H1 (cell line): ENCODE measurements around the gene YWHAE. TPM values are rescaled to one million over a fixed set of nuclear protein-coding genes. Genes with fewer than 3 reads are reported as not detected.

Source experiments
- CTCF ChIA-PET: fragments of 300-600 bp; sonication (Branson Sonifier 250); formaldehyde crosslinking; loops from one replicate; lab custom pipeline; 2021; ENCODE audit not compliant: partially characterized antibody; lab: Charles Lee
- POLR2A ChIA-PET: fragments of 300-600 bp; sonication (Branson Sonifier 250); formaldehyde crosslinking; loops from one replicate; lab custom pipeline; 2021; ENCODE audit warnings: inconsistent platforms; ENCODE audit not compliant: partially characterized antibody; lab: Charles Lee
- DNase-seq, 2 experiments: peaks; one replicate each; pipeline versions ENCODE4 v3.0.0 to v3.0.0-alpha.2; 2010 to 2022; ENCODE audit warnings: low spot score in 2 of 2, low read depth in 1 of 2, mixed read lengths in 1 of 2
- FAIRE-seq: peaks from 2 replicates; lab custom pipeline; 2011; peaks lifted over from hg19 to GRCh38; lab: Jason Lieb, UNC
- H2AFZ ChIP-seq: 2 replicates; pipeline ENCODE4 v1.8.1; 2012; ENCODE audit warnings: low read length, inconsistent platforms
- H2AK5ac ChIP-seq: 2 replicates; pipeline ENCODE4 v1.6.1; 2013; ENCODE audit warnings: low read depth, low read length
- H2BK120ac ChIP-seq: replicated peaks from 2 replicates; pipeline ENCODE3; 2013; ENCODE audit warnings: low read depth, low read length, inconsistent platforms
- H2BK12ac ChIP-seq: 2 replicates; pipeline ENCODE4 v1.6.1; 2013; ENCODE audit warnings: low read depth, low read length
- H2BK15ac ChIP-seq: 2 replicates; pipeline ENCODE4 v1.6.1; 2013; ENCODE audit warnings: low read length
- H2BK20ac ChIP-seq: 2 replicates; pipeline ENCODE4 v1.6.1; 2013; ENCODE audit warnings: low read length
- H2BK5ac ChIP-seq: 2 replicates; pipeline ENCODE4 v1.6.1; 2013; ENCODE audit warnings: low read depth, low read length
- H3K14ac ChIP-seq: 2 replicates; pipeline ENCODE4 v1.6.1; 2013; ENCODE audit warnings: inconsistent platforms; ENCODE audit not compliant: insufficient read length
- H3K18ac ChIP-seq: 2 replicates; pipeline ENCODE4 v1.6.1; 2013; ENCODE audit warnings: low read length; ENCODE audit errors: extremely low read depth
- H3K23ac ChIP-seq: 2 replicates; pipeline ENCODE4 v1.6.1; 2013; ENCODE audit warnings: inconsistent platforms; ENCODE audit not compliant: insufficient read length
- H3K23me2 ChIP-seq: 2 replicates; pipeline ENCODE4 v1.6.1; 2013; ENCODE audit warnings: low read depth, low read length
- H3K27ac ChIP-seq: 2 replicates; pipeline ENCODE4 v1.6.1; 2011; ENCODE audit warnings: low read depth, low read length, inconsistent platforms
- H3K27me3 ChIP-seq, 4 experiments: replicated peaks in 1 of 4; 1 replicate in 1 of 4; 2 replicates in 3 of 4; pipeline versions ENCODE4 v1.6.1 to v1.8.1; 2011 to 2013; ENCODE audit warnings: low read length in 3 of 4, mild to moderate bottlenecking in 3 of 4, inconsistent platforms in 2 of 4, mixed read lengths in 2 of 4, moderate library complexity in 1 of 4; ENCODE audit not compliant: control insufficient read depth in 3 of 4, insufficient read depth in 3 of 4; ENCODE audit errors: extremely low read depth in 1 of 4
- H3K36me3 ChIP-seq, 4 experiments: 2 replicates each; pipeline versions ENCODE4 v1.6.1 to v1.8.1; 2011 to 2013; ENCODE audit warnings: mild to moderate bottlenecking in 4 of 4, low read length in 3 of 4, moderate library complexity in 2 of 4, control low read depth in 1 of 4, inconsistent platforms in 1 of 4; ENCODE audit not compliant: insufficient read depth in 4 of 4, control insufficient read depth in 2 of 4
- H3K4ac ChIP-seq: replicated peaks from 2 replicates; pipeline ENCODE3; 2013; ENCODE audit warnings: low read length, low read depth, mixed read lengths, inconsistent platforms; ENCODE audit not compliant: insufficient read length
- H3K4me1 ChIP-seq, 4 experiments: replicated peaks in 1 of 4; 1 replicate in 1 of 4; 2 replicates in 3 of 4; pipeline versions ENCODE4 v1.6.1 to v1.8.1; 2011 to 2013; ENCODE audit warnings: low read length in 3 of 4, inconsistent platforms in 2 of 4, mixed read lengths in 1 of 4; ENCODE audit not compliant: insufficient read depth in 4 of 4, control insufficient read depth in 3 of 4
- H3K4me2 ChIP-seq, 2 experiments: 2 replicates each; pipeline versions ENCODE4 v1.6.1 to v1.8.1; 2011 to 2013; ENCODE audit warnings: low read depth in 2 of 2, low read length in 2 of 2, control low read depth in 1 of 2, inconsistent platforms in 1 of 2, mild to moderate bottlenecking in 1 of 2; ENCODE audit not compliant: insufficient read depth in 1 of 2
- H3K4me3 ChIP-seq, 4 experiments: fragments of 200-600, 300-600 bp in 1 of 4; sonication (generic), shearing (Covaris generic), sonication (Bioruptor Twin) in 1 of 4; 2 replicates each; pipeline versions ENCODE4 v1.5.1 to v1.8.1; 2011 to 2016; ENCODE audit warnings: low read length in 4 of 4, low read depth in 3 of 4, control low read depth in 2 of 4, inconsistent platforms in 2 of 4, mild to moderate bottlenecking in 2 of 4, mixed read lengths in 1 of 4, moderate library complexity in 1 of 4; ENCODE audit not compliant: insufficient read depth in 2 of 4; ENCODE audit errors: extremely low read depth in 1 of 4
- H3K56ac ChIP-seq: replicated peaks from 2 replicates; pipeline ENCODE3; 2013; ENCODE audit warnings: low read depth, mild to moderate bottlenecking, mixed read lengths, low read length, inconsistent platforms; ENCODE audit not compliant: insufficient read length
- H3K79me1 ChIP-seq: 2 replicates; pipeline ENCODE4 v1.6.1; 2013; ENCODE audit warnings: low read depth, low read length, control low read depth
- H3K79me2 ChIP-seq, 2 experiments: 2 replicates each; pipeline versions ENCODE4 v1.6.1 to v1.8.1; 2012 to 2013; ENCODE audit warnings: low read length in 2 of 2, mild to moderate bottlenecking in 2 of 2, inconsistent platforms in 1 of 2; ENCODE audit not compliant: insufficient read depth in 2 of 2, control insufficient read depth in 1 of 2
- H3K9ac ChIP-seq, 4 experiments: replicated peaks in 1 of 4; 1 replicate in 1 of 4; 2 replicates in 3 of 4; pipeline versions ENCODE4 v1.6.1 to v1.8.1; 2011 to 2013; ENCODE audit warnings: low read depth in 3 of 4, low read length in 3 of 4, control low read depth in 2 of 4, mild to moderate bottlenecking in 2 of 4, moderate library complexity in 2 of 4, inconsistent platforms in 1 of 4; ENCODE audit errors: extremely low read depth in 1 of 4
- H3K9me3 ChIP-seq, 2 experiments: 2 replicates each; pipeline versions ENCODE4 v1.6.1 to v1.8.1; 2012 to 2013; ENCODE audit warnings: mild to moderate bottlenecking in 2 of 2, moderate library complexity in 2 of 2, control low read depth in 1 of 2, inconsistent platforms in 1 of 2, low read depth in 1 of 2, low read length in 1 of 2, mixed read lengths in 1 of 2; ENCODE audit not compliant: insufficient read depth in 2 of 2
- H4K20me1 ChIP-seq, 2 experiments: replicated peaks in 1 of 2; 2 replicates each; pipeline versions ENCODE3 to v1.8.1; 2011 to 2013; ENCODE audit warnings: inconsistent platforms in 2 of 2, low read length in 2 of 2, mild to moderate bottlenecking in 1 of 2; ENCODE audit not compliant: insufficient read depth in 2 of 2, control insufficient read depth in 1 of 2
- H4K5ac ChIP-seq: 2 replicates; pipeline ENCODE4 v1.6.1; 2013; ENCODE audit warnings: low read length, low read depth, mixed read lengths, inconsistent platforms; ENCODE audit not compliant: insufficient read length
- H4K8ac ChIP-seq: 2 replicates; pipeline ENCODE4 v1.8.0; 2013; ENCODE audit warnings: mild to moderate bottlenecking, moderate library complexity, low read length, inconsistent platforms; ENCODE audit not compliant: insufficient read depth; ENCODE audit errors: extremely low read depth
- H4K91ac ChIP-seq: replicated peaks from 2 replicates; pipeline ENCODE3; 2013; ENCODE audit warnings: low read length, mixed read lengths, inconsistent platforms; ENCODE audit not compliant: insufficient read length
- CBX8 ChIP-seq: fragments of 300-800, 300-1000 bp; sonication (generic); IDR thresholded peaks from 2 replicates; pipeline ENCODE4 v1.7.1; 2016; ENCODE audit warnings: low read depth, low read length, borderline replicate concordance
- EGR1 ChIP-seq: IDR thresholded peaks from 2 replicates; pipeline ENCODE4 v1.6.1; 2011; ENCODE audit warnings: low read depth, low read length, borderline replicate concordance
- FOSL1 ChIP-seq: IDR thresholded peaks from 2 replicates; pipeline ENCODE4 v1.6.1; 2011; ENCODE audit warnings: mild to moderate bottlenecking, low read depth, low read length, moderate library complexity; ENCODE audit not compliant: insufficient read depth
- KDM4A ChIP-seq: IDR thresholded peaks from one replicate; pipeline ENCODE4 v1.7.1; 2012; ENCODE audit warnings: low read depth, mild to moderate bottlenecking, moderate library complexity, low read length, inconsistent platforms; ENCODE audit not compliant: severe bottlenecking
- NANOG ChIP-seq: IDR thresholded peaks from 2 replicates; pipeline ENCODE4 v1.6.1; 2011; ENCODE audit warnings: low read length, low read depth, mild to moderate bottlenecking, inconsistent platforms; ENCODE audit not compliant: insufficient read depth, poor library complexity, severe bottlenecking
- SP4 ChIP-seq: IDR thresholded peaks from 2 replicates; pipeline ENCODE4 v1.6.1; 2012; ENCODE audit warnings: low read length, inconsistent platforms
- SUZ12 ChIP-seq: fragments of 200-600 bp; sonication (generic); IDR thresholded peaks from 2 replicates; pipeline ENCODE4 v1.6.1; 2012; ENCODE audit warnings: mild to moderate bottlenecking, inconsistent platforms, low read length, moderate library complexity, mixed read lengths
- WGBS, 2 experiments: shearing (Covaris generic) in 1 of 2; methylation state at CpG; one replicate each; pipeline versions ENCODE4 v1.1.6 to v1.1.7; 2013 to 2015; ENCODE audit warnings: low lambda C conversion rate in 2 of 2, mixed read lengths in 2 of 2, inconsistent platforms in 1 of 2, low coverage in 1 of 2, missing lambda C conversion rate in 1 of 2; ENCODE audit not compliant: insufficient replicate concordance in 2 of 2, insufficient coverage in 1 of 2, insufficient read length in 1 of 2; ENCODE audit errors: extremely low coverage in 1 of 2, missing lambda C conversion rate in 1 of 2; 5-methylcytosine and 5-hydroxymethylcytosine counted together
- polyA plus RNA-seq, 7 experiments: library from polyadenylated mRNA; depleted of rRNA in 3 of 7; stranded (reverse) in 5 of 7; unstranded in 2 of 7; fragments of >200 nt in 5 of 7; fragments of 200-250 nt in 2 of 7; gene quantifications; 1 replicate in 5 of 7; 2 replicates in 1 of 7; 4 replicates in 1 of 7; pipeline versions ENCODE4 v1.2.1 to v1.2.3, GENCODE V29; 2011 to 2013; ENCODE audit warnings: missing spikeins in 2 of 7, mixed read lengths in 2 of 7
- total RNA-seq: library from RNA; stranded (reverse); fragmentation: NEBNext Ultra II Directional; extraction: Animal tissue kit (Norgen Biotek cat#: 25700); gene quantifications from 2 replicates; pipeline ENCODE4 v1.2.1, GENCODE V29; 2021
- TF ChIP-seq, protein P1 (sequence below): IDR thresholded peaks from 2 replicates; pipeline ENCODE4 v1.6.1; 2011; ENCODE audit warnings: low read depth, mild to moderate bottlenecking, low read length; ENCODE audit not compliant: insufficient read depth
- TF ChIP-seq, protein P2 (sequence below), 3 experiments: IDR thresholded peaks; 1 replicate in 2 of 3; 2 replicates in 1 of 3; pipeline versions ENCODE4 v1.5.1 to v1.6.1; 2011; ENCODE audit warnings: low read length in 3 of 3, mild to moderate bottlenecking in 3 of 3, inconsistent platforms in 2 of 3, low read depth in 1 of 3, moderate library complexity in 1 of 3; ENCODE audit not compliant: insufficient read depth in 1 of 3; ENCODE audit errors: control extremely low read depth in 1 of 3

The YWHAE gene
- total and polyA plus RNA-seq, 2 of the 8 experiments (the other 6 are each of a cell fraction or from before 2014, with no cell fraction given): 559 to 1,186 TPM

DNA sequence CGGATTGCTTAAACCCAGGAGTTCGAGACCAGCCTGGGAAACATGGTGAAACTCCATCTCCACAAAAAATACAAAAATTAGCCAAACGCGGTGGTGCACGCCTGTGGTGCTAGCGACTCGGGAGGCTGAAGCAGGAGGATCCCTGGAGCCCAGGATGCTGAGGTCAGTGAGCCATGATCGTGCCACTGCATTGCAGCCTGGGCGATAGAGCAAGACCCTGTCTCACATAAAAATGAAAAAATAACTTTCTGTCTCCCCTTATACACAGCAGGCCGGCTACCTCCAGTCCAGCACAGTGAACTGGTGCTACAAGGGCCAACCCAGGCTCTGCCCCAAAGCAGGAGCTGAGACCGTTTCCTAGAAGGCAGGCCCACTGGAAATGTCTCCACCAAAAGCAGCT is 59.7 kb downstream of the YWHAE start:
- Histone ChIP-seq H2BK12ac (no peak overlapping the region), H3K36me3 (peaks cover 5 to 22% (median 18%) of the 10 kb centered on the region in 4 experiments; a peak in 5 of 8 replicates), H4K91ac (no peak overlapping the region), H3K79me2 (0 out of 4 replicates have a peak, but pooled peaks cover 0 to 2% of the 10 kb centered on the region in 2 experiments), H3K56ac (no peak overlapping the region), H3K14ac (no peak overlapping the region), H3K23me2 (no peaks in the 10 kb centered on the region), H3K18ac (no peak overlapping the region), H3K23ac (no peak overlapping the region), H2BK15ac (no peak overlapping the region), H3K9ac (no peak overlapping the region), H3K4me1 (peaks cover 0 to 3% (median 0%) of the 10 kb centered on the region in 4 experiments; a peak in 1 of 7 replicates), H2BK20ac (no peak overlapping the region), H4K20me1 (peaks cover 0 to 3% of the 10 kb centered on the region in 2 experiments), H4K8ac (no peak overlapping the region), H3K4me2 (no peak overlapping the region), H3K4ac (no peak overlapping the region), H2AK5ac (no peak overlapping the region), H3K27ac (no peak overlapping the region), H2AFZ (no peak overlapping the region), H2BK5ac (no peak overlapping the region), H3K27me3 (no peaks in the 10 kb centered on the region), H3K79me1 (no peaks in the 10 kb centered on the region), H3K4me3 (no peak overlapping the region), H4K5ac (no peak overlapping the region), H2BK120ac (no peak overlapping the region), H3K9me3 (peaks cover 0 to 3% of the 10 kb centered on the region in 2 experiments; a peak in 1 of 4 replicates)
- WGBS, 2 experiments: 94% methylated on average over 11 of the region's 11 CpGs; no CpG with 5 or more reads in 1 of the 2 experiments
- DNase-seq (no peak), FAIRE-seq (no peak)
- POLR2A ChIA-PET: interaction anchor here (0.6 to 2.2 kb wide), 7 partner anchors 12 to 71 kb away, joined by 3 to 10 read pairs (median 4); partner anchors contain the start of genes BHLHA9 and YWHAE
- CTCF ChIA-PET: interaction anchor here (0.9 to 2.9 kb wide), 3 partner anchors 8 to 45 kb away, joined by 3 to 12 read pairs (median 4); no protein-coding TSS in a partner anchor
- TF ChIP-seq, protein P1, sequence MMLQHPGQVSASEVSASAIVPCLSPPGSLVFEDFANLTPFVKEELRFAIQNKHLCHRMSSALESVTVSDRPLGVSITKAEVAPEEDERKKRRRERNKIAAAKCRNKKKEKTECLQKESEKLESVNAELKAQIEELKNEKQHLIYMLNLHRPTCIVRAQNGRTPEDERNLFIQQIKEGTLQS: no peak
- TF ChIP-seq, protein P2, sequence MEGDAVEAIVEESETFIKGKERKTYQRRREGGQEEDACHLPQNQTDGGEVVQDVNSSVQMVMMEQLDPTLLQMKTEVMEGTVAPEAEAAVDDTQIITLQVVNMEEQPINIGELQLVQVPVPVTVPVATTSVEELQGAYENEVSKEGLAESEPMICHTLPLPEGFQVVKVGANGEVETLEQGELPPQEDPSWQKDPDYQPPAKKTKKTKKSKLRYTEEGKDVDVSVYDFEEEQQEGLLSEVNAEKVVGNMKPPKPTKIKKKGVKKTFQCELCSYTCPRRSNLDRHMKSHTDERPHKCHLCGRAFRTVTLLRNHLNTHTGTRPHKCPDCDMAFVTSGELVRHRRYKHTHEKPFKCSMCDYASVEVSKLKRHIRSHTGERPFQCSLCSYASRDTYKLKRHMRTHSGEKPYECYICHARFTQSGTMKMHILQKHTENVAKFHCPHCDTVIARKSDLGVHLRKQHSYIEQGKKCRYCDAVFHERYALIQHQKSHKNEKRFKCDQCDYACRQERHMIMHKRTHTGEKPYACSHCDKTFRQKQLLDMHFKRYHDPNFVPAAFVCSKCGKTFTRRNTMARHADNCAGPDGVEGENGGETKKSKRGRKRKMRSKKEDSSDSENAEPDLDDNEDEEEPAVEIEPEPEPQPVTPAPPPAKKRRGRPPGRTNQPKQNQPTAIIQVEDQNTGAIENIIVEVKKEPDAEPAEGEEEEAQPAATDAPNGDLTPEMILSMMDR (IDR thresholded peaks at IDR 0.05; ENCODE audit: control extremely low read depth in 1 of 3, insufficient read depth in 1 of 3, low read depth in 1 of 3, low read length in 3 of 3): no peak
- TF ChIP-seq NANOG: no peak
- TF ChIP-seq SP4: no peak
- no peak for TF ChIP-seq SUZ12
- no peak for TF ChIP-seq CBX8
- no peak for TF ChIP-seq EGR1
- TF ChIP-seq FOSL1: no peak
- TF ChIP-seq KDM4A: no peak
